NCI-H1417 treated with DMSO at 0.1 percent for 48 hours (cell line): ENCODE measurements around the gene MYO3B.

Experiments used
- DNase-seq: peaks from one replicate; lab custom pipeline; 2025; lab: John Stamatoyannopoulos, UW

MYO3B gene

GRCh38 chr2:170161516-170162270, 16.3 kb upstream of the MYO3B start:
- no peak for DNase-seq

GRCh38 chr2:170162271-170162632, 15.7 kb upstream of the MYO3B start:
- DNase-seq = no peak

- no peak for DNase-seq
These were observed 14.4 kb upstream of the MYO3B start for GRCh38 chr2:170163411-170164065.

- DNase-seq = no peak
These were observed 12.8 kb upstream of the MYO3B start for GRCh38 chr2:170165129-170165528.

- no peak for DNase-seq
These were observed 11.2 kb upstream of the MYO3B start for GRCh38 chr2:170166735-170167134.

- no peak for DNase-seq
These were observed 7.5 kb upstream of the MYO3B start for GRCh38 chr2:170170281-170171040.

GRCh38 chr2:170176212-170176611, 1.7 kb upstream of the MYO3B start:
- no peak for DNase-seq

GRCh38 chr2:170180031-170180566, 2.2 kb downstream of the MYO3B start:
- DNase-seq = no peak

GRCh38 chr2:170181602-170182001, 3.7 kb downstream of the MYO3B start:
- DNase-seq = no peak

GRCh38 chr2:170185319-170185718, 7.4 kb downstream of the MYO3B start:
- no peak for DNase-seq

- no peak for DNase-seq
These were observed 11.8 kb downstream of the MYO3B start for GRCh38 chr2:170189757-170190156.

GRCh38 chr2:170190172-170190571, 12.2 kb downstream of the MYO3B start:
- DNase-seq = no peak

GRCh38 chr2:170191166-170191866, 13.4 kb downstream of the MYO3B start:
- no peak for DNase-seq

- DNase-seq = no peak
These were observed 19.0 kb downstream of the MYO3B start for GRCh38 chr2:170196963-170197362.

GRCh38 chr2:170201275-170201674, 23.3 kb downstream of the MYO3B start:
- no peak for DNase-seq

GRCh38 chr2:170201734-170202393, 23.9 kb downstream of the MYO3B start:
- no peak for DNase-seq

GRCh38 chr2:170202437-170202836, 24.5 kb downstream of the MYO3B start:
- DNase-seq = no peak

- DNase-seq = no peak
These were observed 26.5 kb downstream of the MYO3B start for GRCh38 chr2:170204298-170204951.

GRCh38 chr2:170206246-170206645, 28.3 kb downstream of the MYO3B start:
- no peak for DNase-seq

- DNase-seq = no peak
These were observed 29.0 kb downstream of the MYO3B start for GRCh38 chr2:170206805-170207407.

GRCh38 chr2:170207901-170208300, 30.0 kb downstream of the MYO3B start:
- DNase-seq = no peak
